Breast epithelium (tissue), 3 donors: ENCODE measurements around the gene ZNF431.

Source experiments
- POLR2A ChIP-seq: fragments of 450-650 bp; IDR thresholded peaks from one replicate; pipeline ENCODE4 v1.6.1; 2016; ENCODE audit warnings: antibody characterized with exemption, mild to moderate bottlenecking, moderate library complexity
- TF ChIP-seq, protein P1 (sequence below), 3 donors: fragments of 450-650 bp; IDR thresholded peaks; one replicate each; pipeline ENCODE4 v1.5.1; 2016 to 2017; ENCODE audit warnings: antibody characterized with exemption in 3 of 3, mild to moderate bottlenecking in 3 of 3, moderate library complexity in 3 of 3

DNA sequence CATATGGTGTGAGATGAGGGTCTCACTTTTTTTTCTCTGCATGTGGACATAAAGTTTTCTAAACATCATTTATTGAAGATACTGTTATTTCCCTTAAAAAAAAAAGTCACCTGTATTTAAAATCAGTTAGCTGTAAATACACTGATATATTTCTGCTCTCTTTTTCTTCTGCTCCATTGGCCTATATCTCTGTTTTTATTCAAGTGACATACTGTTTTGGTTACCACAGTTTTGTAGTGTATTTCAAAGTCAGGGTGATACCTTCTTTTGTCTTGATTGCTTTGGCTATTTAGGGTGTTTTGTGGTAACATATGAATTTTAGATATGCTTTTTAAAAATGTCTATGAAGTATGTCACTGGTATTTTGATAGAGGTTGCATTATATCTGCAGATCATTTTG, 15.8 kb upstream of the ZNF431 start:
- TF ChIP-seq, protein P1, sequence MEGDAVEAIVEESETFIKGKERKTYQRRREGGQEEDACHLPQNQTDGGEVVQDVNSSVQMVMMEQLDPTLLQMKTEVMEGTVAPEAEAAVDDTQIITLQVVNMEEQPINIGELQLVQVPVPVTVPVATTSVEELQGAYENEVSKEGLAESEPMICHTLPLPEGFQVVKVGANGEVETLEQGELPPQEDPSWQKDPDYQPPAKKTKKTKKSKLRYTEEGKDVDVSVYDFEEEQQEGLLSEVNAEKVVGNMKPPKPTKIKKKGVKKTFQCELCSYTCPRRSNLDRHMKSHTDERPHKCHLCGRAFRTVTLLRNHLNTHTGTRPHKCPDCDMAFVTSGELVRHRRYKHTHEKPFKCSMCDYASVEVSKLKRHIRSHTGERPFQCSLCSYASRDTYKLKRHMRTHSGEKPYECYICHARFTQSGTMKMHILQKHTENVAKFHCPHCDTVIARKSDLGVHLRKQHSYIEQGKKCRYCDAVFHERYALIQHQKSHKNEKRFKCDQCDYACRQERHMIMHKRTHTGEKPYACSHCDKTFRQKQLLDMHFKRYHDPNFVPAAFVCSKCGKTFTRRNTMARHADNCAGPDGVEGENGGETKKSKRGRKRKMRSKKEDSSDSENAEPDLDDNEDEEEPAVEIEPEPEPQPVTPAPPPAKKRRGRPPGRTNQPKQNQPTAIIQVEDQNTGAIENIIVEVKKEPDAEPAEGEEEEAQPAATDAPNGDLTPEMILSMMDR (IDR thresholded peaks at IDR 0.05) = no peak
- TF ChIP-seq POLR2A = no peak
